Activated CD8-positive, alpha-beta memory T cell treated with anti-CD3 and anti-CD28 coated beads for 36 hours (primary cell): ENCODE data around the gene ASB2. TPM values are rescaled to one million over a fixed set of nuclear protein-coding genes. Genes with fewer than 3 reads are reported as not detected.

Source experiments
- CTCF ChIA-PET: fragments of 350-600 bp; sonication (Branson Sonifier 250); formaldehyde crosslinking; loops from one replicate; lab custom pipeline; 2021; ENCODE audit warnings: antibody characterized with exemption; lab: Charles Lee
- POLR2A ChIA-PET: fragments of 350-600 bp; sonication (Branson Sonifier 250); formaldehyde crosslinking; loops from one replicate; lab custom pipeline; 2021; ENCODE audit warnings: antibody characterized with exemption; lab: Charles Lee
- total RNA-seq, 2 experiments: library from RNA; stranded (reverse); gene quantifications; one replicate each; pipeline ENCODE4 v1.2.3, GENCODE V29; 2021

The ASB2 gene
- total RNA-seq, 2 experiments from 2014 or later: 68.2 to 75.9 TPM

- ChIA-PET CTCF (interaction anchor here (1.6 kb wide), 1 partner anchor 69 kb away, joined by 3 read pairs; no protein-coding TSS in a partner anchor), POLR2A (no interaction called here)
These were observed 45.4 kb downstream of the ASB2 start for GRCh38 chr14:93930989-93931307.

GRCh38 chr14:93930296-93930988, 45.9 kb downstream of the ASB2 start:
- POLR2A ChIA-PET: no interaction called here
- CTCF ChIA-PET: interaction anchor here (1.6 kb wide), 1 partner anchor 69 kb away, joined by 3 read pairs; no protein-coding TSS in a partner anchor

- CTCF ChIA-PET: interaction anchor here (1.6 kb wide), 1 partner anchor 70 kb away, joined by 3 read pairs; no protein-coding TSS in a partner anchor
These were observed 46.7 kb downstream of the ASB2 start for GRCh38 chr14:93929657-93930056.

GRCh38 chr14:93929048-93929535, 47.3 kb downstream of the ASB2 start:
- ChIA-PET CTCF (interaction anchor here (1.7 kb wide), 1 partner anchor 11 kb away, joined by 5 read pairs; no protein-coding TSS in a partner anchor), POLR2A (no interaction called here)

More at GRCh38 chr14:93929657-93930056, 46.7 kb downstream of the ASB2 start:
- POLR2A ChIA-PET: no interaction called here

- POLR2A ChIA-PET: no interaction called here
- CTCF ChIA-PET: interaction anchor here (1.7 kb wide), 1 partner anchor 11 kb away, joined by 5 read pairs; no protein-coding TSS in a partner anchor
These were observed 48.0 kb downstream of the ASB2 start for GRCh38 chr14:93928184-93929047.

GRCh38 chr14:93927800-93928145, 48.6 kb downstream of the ASB2 start:
- POLR2A ChIA-PET: no interaction called here
- CTCF ChIA-PET: interaction anchor here (1.7 kb wide), 1 partner anchor 12 kb away, joined by 5 read pairs; no protein-coding TSS in a partner anchor

GRCh38 chr14:93926873-93927799, 49.2 kb downstream of the ASB2 start, which contains the start of gene FAM181A:
TSS of gene FAM181A (plus strand) at chr14:93927344. CDS start at chr14:93928286, 942 bp downstream.
- ChIA-PET POLR2A (no interaction called here), CTCF (no interaction called here)

GRCh38 chr14:93926245-93926872, 50.0 kb downstream of the ASB2 start:
- ChIA-PET CTCF (no interaction called here), POLR2A (no interaction called here)

- CTCF ChIA-PET: interaction anchor here (0.9 kb wide), 1 partner anchor 70 kb away, joined by 3 read pairs; no protein-coding TSS in a partner anchor
- POLR2A ChIA-PET: no interaction called here
These were observed 50.9 kb downstream of the ASB2 start for GRCh38 chr14:93925374-93925895.

GRCh38 chr14:93924592-93925355, 51.6 kb downstream of the ASB2 start:
- ChIA-PET CTCF (interaction anchor here (0.9 kb wide), 1 partner anchor 70 kb away, joined by 3 read pairs; no protein-coding TSS in a partner anchor), POLR2A (no interaction called here)

- ChIA-PET CTCF (no interaction called here), POLR2A (interaction anchor here (0.6 kb wide), 1 partner anchor 857 kb away, joined by 3 read pairs; no protein-coding TSS in a partner anchor)
These were observed 52.7 kb downstream of the ASB2 start for GRCh38 chr14:93923626-93924025.

GRCh38 chr14:93921001-93921806, 55.2 kb downstream of the ASB2 start:
- CTCF ChIA-PET: no interaction called here
- POLR2A ChIA-PET: no interaction called here

GRCh38 chr14:93917141-93917540, 59.2 kb downstream of the ASB2 start:
- ChIA-PET CTCF (no interaction called here), POLR2A (no interaction called here)

GRCh38 chr14:93916498-93916897, 59.9 kb downstream of the ASB2 start:
- POLR2A ChIA-PET: no interaction called here
- CTCF ChIA-PET: no interaction called here

- CTCF ChIA-PET: interaction anchor here (1.2 kb wide), 1 partner anchor 9 kb away, joined by 4 read pairs; no protein-coding TSS in a partner anchor
- POLR2A ChIA-PET: no interaction called here
These were observed 60.6 kb downstream of the ASB2 start for GRCh38 chr14:93915800-93916199.

GRCh38 chr14:93915070-93915705, 61.2 kb downstream of the ASB2 start:
- ChIA-PET POLR2A (no interaction called here), CTCF (interaction anchor here (1.2 kb wide), 1 partner anchor 8 kb away, joined by 4 read pairs; no protein-coding TSS in a partner anchor)
